Fibroblast of lung (primary cell): ENCODE data around the gene MEGF6.

Source experiments
- EZH2 ChIP-seq: IDR thresholded peaks from 2 replicates; pipeline ENCODE4 v1.5.1; 2012; ENCODE audit warnings: low read length, control low read depth, mild to moderate bottlenecking; ENCODE audit errors: missing control alignments
- TF ChIP-seq, protein P1 (sequence below), 2 donors: IDR thresholded peaks in 1 of 2; conservative IDR thresholded peaks in 1 of 2; 1 replicate in 1 of 2; 2 replicates in 1 of 2; pipeline ENCODE4 v1.5.1; 2011 to 2012; ENCODE audit warnings: low read length in 2 of 2, control low read depth in 1 of 2, inconsistent platforms in 1 of 2, low read depth in 1 of 2, mild to moderate bottlenecking in 1 of 2

DNA sequence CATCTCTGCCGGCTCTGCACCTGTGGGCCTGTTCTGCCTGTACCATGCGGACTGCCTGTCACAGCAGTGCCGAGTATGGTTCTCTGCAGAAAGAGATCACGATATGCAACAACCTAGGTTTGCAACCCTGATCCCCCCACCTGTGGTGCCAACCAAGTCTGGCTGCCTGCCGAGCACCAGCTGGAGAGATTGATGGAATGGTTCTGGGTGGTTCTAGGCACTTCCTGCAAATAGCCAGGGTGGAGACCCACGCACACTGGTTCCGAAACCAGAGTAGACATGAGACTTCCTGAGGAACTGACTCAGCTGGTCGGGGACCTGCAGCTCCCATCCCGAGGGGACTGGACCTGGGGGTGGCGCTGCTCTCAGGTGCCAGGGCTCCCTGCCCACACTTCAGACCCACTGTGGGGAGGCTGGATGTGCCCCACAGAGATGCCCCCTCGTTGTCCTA lies 18.9 kb upstream of the MEGF6 start:
- TF ChIP-seq, protein P1, sequence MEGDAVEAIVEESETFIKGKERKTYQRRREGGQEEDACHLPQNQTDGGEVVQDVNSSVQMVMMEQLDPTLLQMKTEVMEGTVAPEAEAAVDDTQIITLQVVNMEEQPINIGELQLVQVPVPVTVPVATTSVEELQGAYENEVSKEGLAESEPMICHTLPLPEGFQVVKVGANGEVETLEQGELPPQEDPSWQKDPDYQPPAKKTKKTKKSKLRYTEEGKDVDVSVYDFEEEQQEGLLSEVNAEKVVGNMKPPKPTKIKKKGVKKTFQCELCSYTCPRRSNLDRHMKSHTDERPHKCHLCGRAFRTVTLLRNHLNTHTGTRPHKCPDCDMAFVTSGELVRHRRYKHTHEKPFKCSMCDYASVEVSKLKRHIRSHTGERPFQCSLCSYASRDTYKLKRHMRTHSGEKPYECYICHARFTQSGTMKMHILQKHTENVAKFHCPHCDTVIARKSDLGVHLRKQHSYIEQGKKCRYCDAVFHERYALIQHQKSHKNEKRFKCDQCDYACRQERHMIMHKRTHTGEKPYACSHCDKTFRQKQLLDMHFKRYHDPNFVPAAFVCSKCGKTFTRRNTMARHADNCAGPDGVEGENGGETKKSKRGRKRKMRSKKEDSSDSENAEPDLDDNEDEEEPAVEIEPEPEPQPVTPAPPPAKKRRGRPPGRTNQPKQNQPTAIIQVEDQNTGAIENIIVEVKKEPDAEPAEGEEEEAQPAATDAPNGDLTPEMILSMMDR (conservative IDR thresholded peaks at IDR 0.05 in 1 of 2, IDR thresholded peaks at IDR 0.05 in 1 of 2; ENCODE audit: low read depth in 1 of 2, low read length in 2 of 2): no peak
- TF ChIP-seq EZH2: no peak
